PC-9 (cell line): ENCODE results near the gene YPEL4.

Source experiments
- CTCF ChIP-seq: fragments of 200-600 bp; sonication (generic); conservative IDR thresholded peaks from 2 replicates; pipeline ENCODE4 v1.6.1; 2017; ENCODE audit warnings: mixed run types, antibody characterized with exemption, mild to moderate bottlenecking, moderate library complexity
- EZH2 ChIP-seq: fragments of 200-600 bp; sonication (generic); IDR thresholded peaks from 2 replicates; pipeline ENCODE4 v1.8.0; 2017; ENCODE audit warnings: antibody characterized with exemption, low read depth

GRCh38 chr11:57668434-57668782 lies 18.7 kb upstream of the YPEL4 start:
- TF ChIP-seq CTCF = no peak
- no peak for TF ChIP-seq EZH2
